Coronary artery (tissue), 2 donors: ENCODE measurements around the gene NOC2L.

Experiments
- DNase-seq: peaks from one replicate; pipeline ENCODE4 v3.0.0-alpha.2; 2017; ENCODE audit warnings: low spot score
- H3K27ac ChIP-seq, 2 donors: fragments of 200-600 bp; sonication (generic); one replicate each; pipeline ENCODE4 v1.5.1; 2016 to 2019
- H3K4me3 ChIP-seq: fragments of 200-600 bp; sonication (generic); 2 replicates; pipeline ENCODE4 v1.5.1; 2016; ENCODE audit warnings: mild to moderate bottlenecking, moderate library complexity
- CTCF ChIP-seq: fragments of 200-600 bp; sonication (generic); IDR thresholded peaks from one replicate; pipeline ENCODE4 v1.5.1; 2019; ENCODE audit warnings: antibody characterized with exemption

The NOC2L gene

GRCh38 chr1:927234-927633 is 31.8 kb downstream of the NOC2L start:
- Histone ChIP-seq H3K27ac (no peak overlapping the region), H3K4me3 (no peak overlapping the region)
- DNase-seq = no peak
- TF ChIP-seq CTCF = no peak

- DNase-seq = no peak
- Histone ChIP-seq H3K4me3 (peak overlapping the region; percentile 80), H3K27ac (peak overlapping the region in 1 of 2 donors; percentile 61)
- no peak for TF ChIP-seq CTCF
Measured at GRCh38 chr1:925561-926421, 33.3 kb downstream of the NOC2L start.

GRCh38 chr1:924656-925560 is 34.1 kb downstream of the NOC2L start:
- no peak for TF ChIP-seq CTCF
- DNase-seq = no peak
- Histone ChIP-seq H3K27ac (peak overlapping the region in 1 of 2 donors; percentile 61), H3K4me3 (peak overlapping the region; percentile 80)

- Histone ChIP-seq H3K27ac (peak overlapping the region in 1 of 2 donors; percentile 61), H3K4me3 (peak overlapping the region; percentile 80)
- no peak for TF ChIP-seq CTCF
- DNase-seq = no peak
Measured at GRCh38 chr1:923991-924655, 34.9 kb downstream of the NOC2L start.

GRCh38 chr1:923131-923990 is 35.7 kb downstream of the NOC2L start, which contains the start of gene SAMD11:
TSS of gene SAMD11 (plus strand) at chr1:923923. CDS start at chr1:924432, 509 bp downstream.
- DNase-seq = no peak
- Histone ChIP-seq H3K4me3 (peak within 1 kb of the TSS; percentile 80), H3K27ac (peak within 1 kb of the TSS in 1 of 2 donors; percentile 61)
- no peak for TF ChIP-seq CTCF
